Measurements from ENCODE around the gene GGCX.

- TF ChIP-seq, protein P1, sequence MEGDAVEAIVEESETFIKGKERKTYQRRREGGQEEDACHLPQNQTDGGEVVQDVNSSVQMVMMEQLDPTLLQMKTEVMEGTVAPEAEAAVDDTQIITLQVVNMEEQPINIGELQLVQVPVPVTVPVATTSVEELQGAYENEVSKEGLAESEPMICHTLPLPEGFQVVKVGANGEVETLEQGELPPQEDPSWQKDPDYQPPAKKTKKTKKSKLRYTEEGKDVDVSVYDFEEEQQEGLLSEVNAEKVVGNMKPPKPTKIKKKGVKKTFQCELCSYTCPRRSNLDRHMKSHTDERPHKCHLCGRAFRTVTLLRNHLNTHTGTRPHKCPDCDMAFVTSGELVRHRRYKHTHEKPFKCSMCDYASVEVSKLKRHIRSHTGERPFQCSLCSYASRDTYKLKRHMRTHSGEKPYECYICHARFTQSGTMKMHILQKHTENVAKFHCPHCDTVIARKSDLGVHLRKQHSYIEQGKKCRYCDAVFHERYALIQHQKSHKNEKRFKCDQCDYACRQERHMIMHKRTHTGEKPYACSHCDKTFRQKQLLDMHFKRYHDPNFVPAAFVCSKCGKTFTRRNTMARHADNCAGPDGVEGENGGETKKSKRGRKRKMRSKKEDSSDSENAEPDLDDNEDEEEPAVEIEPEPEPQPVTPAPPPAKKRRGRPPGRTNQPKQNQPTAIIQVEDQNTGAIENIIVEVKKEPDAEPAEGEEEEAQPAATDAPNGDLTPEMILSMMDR (IDR thresholded peaks at IDR 0.05; ENCODE audit: poor library complexity): no peak
- TF ChIP-seq EZH2phosphoT487 (IDR thresholded peaks at IDR 0.05; ENCODE audit: low read depth, severe bottlenecking, unreplicated experiment): no peak
- TF ChIP-seq EZH2 (IDR thresholded peaks at IDR 0.05; ENCODE audit: borderline replicate concordance): no peak
Measured at GRCh38 chr2:85536479-85536878, 24.8 kb downstream of the GGCX start.

Data from hepatocyte (in vitro differentiated cells).